ENCODE data around the gene AKAP9.

DNA sequence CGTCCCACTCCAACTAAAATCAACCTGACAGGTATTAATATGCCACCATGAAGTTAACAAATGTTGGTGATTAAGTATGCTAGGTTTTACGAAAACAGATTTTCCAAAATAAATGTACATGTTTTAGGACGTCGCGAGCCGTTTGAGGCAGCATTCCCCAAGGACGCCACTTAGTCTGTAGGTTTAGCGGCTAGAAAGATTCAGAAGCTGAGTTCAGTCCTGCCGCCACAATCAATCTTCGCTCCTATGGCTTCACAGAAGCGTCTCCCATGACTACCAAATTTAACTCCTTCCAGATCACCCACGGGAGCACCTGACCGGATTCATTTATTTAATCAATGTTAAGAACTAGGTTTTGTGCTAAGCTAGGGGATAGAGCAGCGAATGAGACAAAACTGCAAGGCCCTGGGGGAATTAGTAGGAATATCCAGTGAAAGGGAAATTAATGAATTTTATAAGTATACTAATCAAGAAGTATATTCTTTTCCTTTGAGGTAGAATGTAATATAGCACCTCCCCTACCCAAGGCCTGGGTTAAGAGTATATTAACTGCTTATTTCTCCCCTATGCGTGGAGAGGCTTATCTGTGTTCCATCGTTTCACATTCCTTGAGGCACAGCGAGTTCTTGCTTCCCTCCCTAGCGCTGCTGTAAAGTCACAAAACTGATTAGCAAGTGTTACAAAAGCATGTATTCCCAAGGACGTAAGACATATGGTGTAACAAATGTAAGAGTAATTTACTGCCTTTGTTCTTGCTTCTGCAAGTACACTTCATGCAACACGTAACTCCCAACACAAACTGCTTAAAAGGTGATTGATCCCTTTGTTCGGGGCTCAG lies 194.6 kb downstream of the AKAP9 start:
- TF ChIP-seq, protein P1, sequence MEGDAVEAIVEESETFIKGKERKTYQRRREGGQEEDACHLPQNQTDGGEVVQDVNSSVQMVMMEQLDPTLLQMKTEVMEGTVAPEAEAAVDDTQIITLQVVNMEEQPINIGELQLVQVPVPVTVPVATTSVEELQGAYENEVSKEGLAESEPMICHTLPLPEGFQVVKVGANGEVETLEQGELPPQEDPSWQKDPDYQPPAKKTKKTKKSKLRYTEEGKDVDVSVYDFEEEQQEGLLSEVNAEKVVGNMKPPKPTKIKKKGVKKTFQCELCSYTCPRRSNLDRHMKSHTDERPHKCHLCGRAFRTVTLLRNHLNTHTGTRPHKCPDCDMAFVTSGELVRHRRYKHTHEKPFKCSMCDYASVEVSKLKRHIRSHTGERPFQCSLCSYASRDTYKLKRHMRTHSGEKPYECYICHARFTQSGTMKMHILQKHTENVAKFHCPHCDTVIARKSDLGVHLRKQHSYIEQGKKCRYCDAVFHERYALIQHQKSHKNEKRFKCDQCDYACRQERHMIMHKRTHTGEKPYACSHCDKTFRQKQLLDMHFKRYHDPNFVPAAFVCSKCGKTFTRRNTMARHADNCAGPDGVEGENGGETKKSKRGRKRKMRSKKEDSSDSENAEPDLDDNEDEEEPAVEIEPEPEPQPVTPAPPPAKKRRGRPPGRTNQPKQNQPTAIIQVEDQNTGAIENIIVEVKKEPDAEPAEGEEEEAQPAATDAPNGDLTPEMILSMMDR (IDR thresholded peaks at IDR 0.05; ENCODE audit: low read depth, low read length, poor library complexity, severe bottlenecking) = no peak
- no peak for TF ChIP-seq EZH2phosphoT487 (IDR thresholded peaks at IDR 0.05; ENCODE audit: borderline replicate concordance, low read length)
